HUES48 (cell line): ENCODE results near the gene RRAGC.
A peak's percentile ranks its signal among the peaks of the same experiment; 100 is the strongest.

Experiments used
- H3K27ac ChIP-seq: one replicate; pipeline ENCODE4 v1.7.0; 2013; ENCODE audit warnings: low read depth, low read length, inconsistent platforms
- H3K27me3 ChIP-seq: 2 replicates; pipeline ENCODE4 v1.6.1; 2013; ENCODE audit warnings: mild to moderate bottlenecking, low read length; ENCODE audit not compliant: control insufficient read depth, insufficient read depth
- H3K36me3 ChIP-seq: 2 replicates; pipeline ENCODE4 v1.6.1; 2013; ENCODE audit warnings: low read length; ENCODE audit not compliant: control insufficient read depth, insufficient read depth
- H3K4me1 ChIP-seq: 2 replicates; pipeline ENCODE4 v1.6.1; 2013; ENCODE audit warnings: mild to moderate bottlenecking, low read length; ENCODE audit not compliant: control insufficient read depth, insufficient read depth
- H3K4me3 ChIP-seq: 2 replicates; pipeline ENCODE4 v1.5.1; 2013; ENCODE audit warnings: mild to moderate bottlenecking, low read depth, low read length
- H3K9ac ChIP-seq: 2 replicates; pipeline ENCODE4 v1.6.1; 2013; ENCODE audit warnings: mild to moderate bottlenecking, low read depth, low read length, moderate library complexity
- H3K9me3 ChIP-seq: 2 replicates; pipeline ENCODE4 v1.6.1; 2013; ENCODE audit warnings: low read length; ENCODE audit not compliant: control insufficient read depth, insufficient read depth

Gene RRAGC, protein sequence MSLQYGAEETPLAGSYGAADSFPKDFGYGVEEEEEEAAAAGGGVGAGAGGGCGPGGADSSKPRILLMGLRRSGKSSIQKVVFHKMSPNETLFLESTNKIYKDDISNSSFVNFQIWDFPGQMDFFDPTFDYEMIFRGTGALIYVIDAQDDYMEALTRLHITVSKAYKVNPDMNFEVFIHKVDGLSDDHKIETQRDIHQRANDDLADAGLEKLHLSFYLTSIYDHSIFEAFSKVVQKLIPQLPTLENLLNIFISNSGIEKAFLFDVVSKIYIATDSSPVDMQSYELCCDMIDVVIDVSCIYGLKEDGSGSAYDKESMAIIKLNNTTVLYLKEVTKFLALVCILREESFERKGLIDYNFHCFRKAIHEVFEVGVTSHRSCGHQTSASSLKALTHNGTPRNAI

DNA sequence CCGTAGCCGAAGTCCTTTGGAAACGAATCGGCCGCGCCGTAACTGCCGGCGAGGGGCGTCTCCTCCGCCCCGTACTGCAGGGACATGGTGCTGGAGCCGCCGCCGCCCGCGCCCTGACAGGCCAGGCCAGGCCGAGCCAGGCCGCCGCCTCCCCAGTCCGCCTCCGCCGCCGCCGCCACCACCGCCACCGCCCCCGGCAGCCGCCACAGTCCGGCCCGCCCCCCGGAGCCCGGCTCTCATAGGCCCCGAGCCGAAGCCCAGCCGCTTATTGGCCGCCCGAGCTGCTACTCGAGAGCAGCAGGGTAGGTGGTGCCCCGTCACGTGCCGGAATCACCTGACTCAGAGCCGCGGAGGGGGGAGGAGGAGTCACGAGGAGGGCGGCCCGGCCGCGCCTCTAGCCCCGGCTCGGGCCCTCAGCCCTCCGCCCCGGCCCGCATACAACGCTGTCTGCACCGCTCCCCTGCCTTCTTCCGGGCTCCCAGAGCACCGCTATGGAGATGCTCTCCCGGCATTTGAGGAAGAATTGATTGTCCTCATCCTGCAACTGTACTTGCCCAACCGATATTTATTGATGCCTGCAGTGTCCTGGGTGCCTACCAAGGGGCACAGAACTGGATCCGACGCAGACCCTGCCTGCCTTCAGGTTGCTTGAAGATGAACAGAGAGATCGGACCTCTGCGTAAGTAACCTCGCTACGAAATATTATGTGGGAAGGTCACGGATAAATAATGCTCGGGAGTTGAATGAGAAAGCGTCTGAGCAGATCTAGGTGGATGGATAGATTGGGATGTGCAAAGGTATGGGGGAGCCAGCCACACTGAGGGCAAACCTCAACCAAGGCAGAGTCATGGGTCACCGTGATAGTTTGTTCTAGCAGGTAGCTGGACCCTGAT lies at the start of gene RRAGC:
Gene RRAGC (minus strand): TSS at position 212 of the 893 bp plus-strand sequence. CDS start 126 bp downstream, at position 86.
- Histone ChIP-seq H3K4me3 (peak within 1 kb of the TSS; percentile 88), H3K9me3 (no peaks in the 10 kb centered on the region), H3K36me3 (peaks cover 51% of the 10 kb centered on the region), H3K9ac (peak within 1 kb of the TSS; percentile 66), H3K27ac (peak within 1 kb of the TSS; percentile 59), H3K4me1 (peaks cover 6% of the 10 kb centered on the region; the same call in 1 of the 2 replicates), H3K27me3 (no peaks in the 10 kb centered on the region)

DNA sequence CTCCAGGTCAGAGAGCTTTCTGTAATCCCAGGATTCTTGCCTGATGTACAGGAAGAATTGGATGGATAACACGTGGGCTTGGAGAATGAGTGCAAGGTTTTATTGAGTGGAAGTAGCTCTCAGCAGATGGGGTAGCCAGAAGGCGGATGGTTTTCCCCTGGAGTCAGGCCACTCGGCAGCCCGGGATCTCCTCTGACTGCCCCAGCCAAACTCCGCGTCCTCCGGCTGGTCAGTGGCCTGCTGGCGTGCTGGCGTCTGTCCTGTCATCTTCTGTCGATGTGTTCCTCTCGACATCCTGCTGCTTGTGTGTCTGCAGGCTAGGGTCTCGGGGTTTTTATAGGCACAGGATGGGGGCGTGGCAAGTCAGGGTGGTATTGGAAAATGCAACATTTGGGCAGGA lies 49.2 kb upstream of the RRAGC start:
- Histone ChIP-seq H3K9ac (no peak overlapping the region), H3K27ac (no peak overlapping the region), H3K4me3 (no peak overlapping the region), H3K9me3 (peaks cover 2% of the 10 kb centered on the region; the same call in 1 of the 2 replicates), H3K27me3 (no peaks in the 10 kb centered on the region), H3K4me1 (no peaks in the 10 kb centered on the region), H3K36me3 (no peaks in the 10 kb centered on the region)

- Histone ChIP-seq H3K27ac (no peak overlapping the region), H3K4me3 (no peak overlapping the region), H3K9me3 (peaks cover 2% of the 10 kb centered on the region; the same call in 1 of the 2 replicates), H3K27me3 (no peaks in the 10 kb centered on the region), H3K36me3 (no peaks in the 10 kb centered on the region), H3K9ac (no peak overlapping the region), H3K4me1 (no peaks in the 10 kb centered on the region)
These were observed 46.4 kb upstream of the RRAGC start for GRCh38 chr1:38905985-38906384.

GRCh38 chr1:38899560-38899959 lies 40.0 kb upstream of the RRAGC start:
- Histone ChIP-seq H3K4me1 (no peaks in the 10 kb centered on the region), H3K27ac (no peak overlapping the region), H3K36me3 (no peaks in the 10 kb centered on the region), H3K9me3 (no peaks in the 10 kb centered on the region), H3K4me3 (no peak overlapping the region), H3K27me3 (no peaks in the 10 kb centered on the region), H3K9ac (no peak overlapping the region)

GRCh38 chr1:38898653-38899230 lies 39.2 kb upstream of the RRAGC start:
- H3K4me1 ChIP-seq, result no peaks in the 10 kb centered on the region
- no peak overlapping the region for H3K27ac ChIP-seq
- H3K9ac ChIP-seq, result no peak overlapping the region
- no peak overlapping the region for H3K4me3 ChIP-seq
- H3K27me3 ChIP-seq, result no peaks in the 10 kb centered on the region
- H3K36me3 ChIP-seq, result no peaks in the 10 kb centered on the region
- H3K9me3 ChIP-seq, result no peaks in the 10 kb centered on the region

DNA sequence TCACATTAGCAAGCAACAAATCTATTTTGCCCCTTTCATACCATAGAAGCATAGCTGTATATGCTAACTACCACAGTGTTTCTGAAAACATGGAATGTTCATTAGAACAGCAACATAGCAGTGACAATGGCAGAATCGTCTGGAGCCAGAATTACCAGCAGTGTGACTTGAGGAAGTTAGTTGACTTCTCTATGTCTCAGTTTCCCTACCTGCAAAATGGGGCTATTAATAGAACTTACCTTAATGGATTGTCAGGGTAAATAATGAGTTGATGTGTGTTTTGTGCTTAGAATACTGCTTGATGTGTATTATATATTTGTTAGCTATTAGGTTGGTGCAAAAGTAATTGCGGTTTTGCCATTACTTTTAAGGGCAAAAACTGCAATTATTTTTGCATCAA lies 36.6 kb upstream of the RRAGC start:
- Histone ChIP-seq H3K27ac (no peak overlapping the region), H3K36me3 (no peaks in the 10 kb centered on the region), H3K9ac (no peak overlapping the region), H3K27me3 (no peaks in the 10 kb centered on the region), H3K4me1 (0 out of 2 replicates have a peak, but pooled peaks cover 2% of the 10 kb centered on the region), H3K9me3 (no peaks in the 10 kb centered on the region), H3K4me3 (no peak overlapping the region)

DNA sequence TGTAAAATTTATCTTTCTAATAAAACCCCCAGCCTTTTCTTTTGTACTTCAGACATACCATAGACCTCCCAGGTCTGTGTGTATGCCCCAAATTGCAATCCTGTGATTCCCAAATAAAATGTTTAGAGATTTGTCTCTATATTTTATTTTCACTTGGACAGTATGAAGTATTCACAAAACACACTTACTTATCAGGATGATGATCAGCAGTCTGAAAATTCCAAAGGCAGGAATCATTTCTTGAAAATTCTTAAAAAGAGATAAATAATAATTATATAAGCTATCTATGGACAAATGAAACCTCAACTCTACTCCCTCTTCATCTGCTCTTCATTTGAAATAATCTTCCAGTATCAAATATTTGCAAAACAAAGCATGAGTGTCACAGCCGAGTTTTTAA lies 33.4 kb upstream of the RRAGC start:
- Histone ChIP-seq H3K4me1 (0 out of 2 replicates have a peak, but pooled peaks cover 2% of the 10 kb centered on the region), H3K4me3 (no peak overlapping the region), H3K27ac (no peak overlapping the region), H3K27me3 (no peaks in the 10 kb centered on the region), H3K9ac (no peak overlapping the region), H3K9me3 (no peaks in the 10 kb centered on the region), H3K36me3 (no peaks in the 10 kb centered on the region)

DNA sequence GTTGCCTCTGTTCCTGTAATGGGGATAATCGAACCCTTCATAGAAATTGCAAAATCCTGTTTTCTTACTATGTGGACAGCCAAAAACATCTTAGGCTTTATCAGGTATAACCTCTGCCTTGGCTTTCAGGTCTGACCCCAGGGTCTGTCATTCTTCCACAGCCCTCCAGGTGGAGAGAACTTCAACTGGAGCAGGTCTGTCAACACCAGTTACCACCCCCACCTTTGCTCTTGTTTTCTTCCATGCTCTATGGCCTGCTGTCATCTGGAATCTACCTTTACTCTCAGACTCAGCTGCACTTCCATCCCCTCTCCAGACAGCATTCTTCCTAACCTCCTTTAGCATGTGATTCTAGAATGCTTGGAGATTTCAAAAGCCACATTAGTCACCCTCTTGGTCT lies 32.2 kb upstream of the RRAGC start:
- H3K27me3 ChIP-seq, result no peaks in the 10 kb centered on the region
- H3K9me3 ChIP-seq, result no peaks in the 10 kb centered on the region
- peaks cover 4% of the 10 kb centered on the region for H3K4me1 ChIP-seq
- H3K27ac ChIP-seq, result no peak overlapping the region
- H3K4me3 ChIP-seq, result no peak overlapping the region
- no peak overlapping the region for H3K9ac ChIP-seq
- no peaks in the 10 kb centered on the region for H3K36me3 ChIP-seq

- no peaks in the 10 kb centered on the region for H3K36me3 ChIP-seq
- peaks cover 10% of the 10 kb centered on the region for H3K4me1 ChIP-seq
- no peak overlapping the region for H3K27ac ChIP-seq
- H3K9ac ChIP-seq, result no peak overlapping the region
- no peaks in the 10 kb centered on the region for H3K9me3 ChIP-seq
- no peaks in the 10 kb centered on the region for H3K27me3 ChIP-seq
- H3K4me3 ChIP-seq, result no peak overlapping the region
These were observed 30.0 kb upstream of the RRAGC start for GRCh38 chr1:38889589-38889988.

DNA sequence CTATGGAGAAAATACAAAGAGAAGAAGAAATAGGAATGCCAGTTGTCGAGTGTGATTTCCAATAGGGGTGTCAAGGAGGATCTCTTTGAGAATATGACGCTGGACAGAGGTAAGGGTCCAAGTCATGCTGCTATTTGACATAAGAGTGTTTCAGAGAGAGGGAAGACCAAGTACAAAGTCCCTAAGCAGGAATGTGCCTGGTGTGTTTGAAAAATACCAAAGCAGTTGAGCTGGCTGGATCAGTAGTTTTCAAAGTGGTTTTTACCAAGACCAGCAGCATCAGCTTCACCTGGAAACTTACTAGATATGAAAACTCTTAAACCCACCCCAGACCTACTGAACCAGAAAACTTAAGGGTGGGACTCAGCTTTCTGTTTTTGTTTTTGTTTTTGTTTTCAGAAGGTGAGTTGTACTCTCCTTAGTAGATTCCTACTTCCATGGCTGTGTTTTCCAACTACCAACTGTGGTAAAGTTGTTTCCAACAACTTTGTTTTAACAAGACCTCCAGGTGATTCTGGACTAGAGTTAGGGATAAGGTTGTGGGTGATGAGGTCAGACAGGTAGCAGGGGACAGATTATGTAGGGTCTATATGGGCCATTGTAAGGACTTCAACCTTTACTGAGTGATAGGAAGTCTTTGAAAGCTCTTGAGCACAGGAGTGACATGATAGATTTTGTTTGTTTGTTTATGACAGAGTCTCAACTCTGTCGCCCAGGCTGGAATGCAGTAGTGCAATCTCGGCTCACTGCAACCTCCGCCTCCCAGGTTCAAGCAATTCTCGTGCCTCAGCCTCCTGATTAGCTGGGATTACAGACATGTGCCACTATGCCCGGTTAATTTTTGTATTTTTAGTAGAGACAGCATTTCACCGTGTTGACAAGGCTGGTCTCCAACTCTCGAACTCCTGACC lies 29.1 kb upstream of the RRAGC start:
- Histone ChIP-seq H3K27me3 (no peaks in the 10 kb centered on the region), H3K36me3 (no peaks in the 10 kb centered on the region), H3K9me3 (no peaks in the 10 kb centered on the region), H3K27ac (no peak overlapping the region), H3K4me1 (peaks cover 10% of the 10 kb centered on the region), H3K4me3 (no peak overlapping the region), H3K9ac (no peak overlapping the region)
